ENCODE measurements around the gene ODC1.
"Not testable (repeated sequence)": the region's sequence is repeated elsewhere in the genome, so short reads cannot be mapped to it uniquely, and the experiment has no call there.

ODC1 gene

GRCh38 chr2:10457846-10458598 lies 9.9 kb upstream of the ODC1 start:
- peak in 1 of 10 donors; percentile 33 for DNase-seq
- intact Hi-C loops (cut with DNase I), result no loop called here

GRCh38 chr2:10457195-10457594 lies 9.1 kb upstream of the ODC1 start:
- intact Hi-C loops (cut with DNase I); DNase-seq: not testable (repeated sequence)

- DNase-seq, result peak in 1 of 10 donors; percentile 76
- intact Hi-C loops (cut with DNase I), result no loop called here
Observed at GRCh38 chr2:10454505-10454904, 6.4 kb upstream of the ODC1 start.

- DNase-seq, result peak in 2 of 10 donors; percentile 67 to 71
- intact Hi-C loops (cut with DNase I), result no loop called here
Observed at GRCh38 chr2:10453905-10454298, 5.8 kb upstream of the ODC1 start.

GRCh38 chr2:10452956-10453904 lies 5.1 kb upstream of the ODC1 start:
- intact Hi-C loops (cut with DNase I), result no loop called here
- DNase-seq, result no peak

- intact Hi-C loops (cut with DNase I), result no loop called here
- no peak for DNase-seq
Observed at GRCh38 chr2:10452312-10452711, 4.2 kb upstream of the ODC1 start.

GRCh38 chr2:10451819-10452218 lies 3.7 kb upstream of the ODC1 start:
- intact Hi-C loops (cut with DNase I), result no loop called here

GRCh38 chr2:10449838-10450691 lies 1.9 kb upstream of the ODC1 start:
- peak in 2 of 10 donors; percentile 70 for DNase-seq
- intact Hi-C loops (cut with DNase I), result loop anchor here (5.0 kb wide), 1 partner anchor 217 kb away; no protein-coding TSS in a partner anchor

More at GRCh38 chr2:10451819-10452218, 3.7 kb upstream of the ODC1 start:
- peak in 2 of 10 donors; percentile 22 to 55 for DNase-seq

GRCh38 chr2:10449486-10449831 lies 1.3 kb upstream of the ODC1 start:
- DNase-seq, result no peak
- intact Hi-C loops (cut with DNase I), result loop anchor here (5.0 kb wide), 1 partner anchor 218 kb away; no protein-coding TSS in a partner anchor

- intact Hi-C loops (cut with DNase I), result loop anchor here (5.0 kb wide), 1 partner anchor 218 kb away; no protein-coding TSS in a partner anchor
- peak in 9 of 10 donors; percentile 81 to 98 (median 83) for DNase-seq
Observed at GRCh38 chr2:10448576-10449485, 704 bp upstream of the ODC1 start.

- peak in 5 of 10 donors; percentile 15 to 89 (median 25) for DNase-seq
- intact Hi-C loops (cut with DNase I), result loop anchor here (5.0 kb wide), 1 partner anchor 220 kb away; no protein-coding TSS in a partner anchor
Observed at GRCh38 chr2:10447300-10447894, 730 bp downstream of the ODC1 start.

- intact Hi-C loops (cut with DNase I), result loop anchor here (5.0 kb wide), 1 partner anchor 221 kb away; no protein-coding TSS in a partner anchor
- DNase-seq, result no peak
Observed at GRCh38 chr2:10446631-10447030, 1.5 kb downstream of the ODC1 start.

- intact Hi-C loops (cut with DNase I), result no loop called here
- DNase-seq, result no peak
Observed at GRCh38 chr2:10444463-10444862, 3.7 kb downstream of the ODC1 start.

- DNase-seq; intact Hi-C loops (cut with DNase I): not testable (repeated sequence)
Observed at GRCh38 chr2:10442469-10443126, 5.5 kb downstream of the ODC1 start.

- DNase-seq, result no peak
- intact Hi-C loops (cut with DNase I), result no loop called here
Observed at GRCh38 chr2:10441948-10442347, 6.2 kb downstream of the ODC1 start.

- intact Hi-C loops (cut with DNase I), result no loop called here
- DNase-seq, result peak in 2 of 10 donors; percentile 6
Observed at GRCh38 chr2:10440736-10441135, 7.4 kb downstream of the ODC1 start.

- intact Hi-C loops (cut with DNase I), result no loop called here
- peak in 1 of 10 donors; percentile 49 for DNase-seq
Observed at GRCh38 chr2:10439971-10440370, 8.2 kb downstream of the ODC1 start.
